ENCODE measurements around the gene GPX7.

DNA sequence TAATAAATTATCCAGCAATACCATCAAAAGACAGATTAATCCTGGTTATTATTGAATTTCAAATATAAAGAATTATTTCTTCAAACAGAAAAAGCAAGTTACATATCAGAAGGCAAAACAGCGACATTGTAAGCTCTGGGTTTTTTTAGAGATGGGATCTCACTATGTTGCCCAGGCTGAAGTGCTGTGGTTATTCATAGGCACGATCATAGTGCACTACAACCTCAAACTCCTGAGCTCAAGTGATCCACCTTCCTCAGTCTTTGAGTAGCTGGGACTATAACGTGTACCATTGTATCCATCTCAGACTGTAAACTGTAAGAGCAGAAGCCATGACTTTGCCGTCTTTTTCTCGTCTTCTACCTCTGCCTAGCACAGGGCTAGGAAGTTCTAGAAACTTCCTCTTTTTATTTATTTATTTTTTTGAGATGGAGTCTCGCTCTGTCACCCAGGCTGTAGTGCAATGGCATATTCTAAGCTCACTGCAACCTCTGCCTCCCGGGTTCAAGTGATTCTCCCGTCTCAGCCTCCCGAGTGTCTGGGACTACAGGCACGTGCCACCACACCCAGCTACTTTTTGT, 20.0 kb upstream of the GPX7 start:
- TF ChIP-seq, protein P1, sequence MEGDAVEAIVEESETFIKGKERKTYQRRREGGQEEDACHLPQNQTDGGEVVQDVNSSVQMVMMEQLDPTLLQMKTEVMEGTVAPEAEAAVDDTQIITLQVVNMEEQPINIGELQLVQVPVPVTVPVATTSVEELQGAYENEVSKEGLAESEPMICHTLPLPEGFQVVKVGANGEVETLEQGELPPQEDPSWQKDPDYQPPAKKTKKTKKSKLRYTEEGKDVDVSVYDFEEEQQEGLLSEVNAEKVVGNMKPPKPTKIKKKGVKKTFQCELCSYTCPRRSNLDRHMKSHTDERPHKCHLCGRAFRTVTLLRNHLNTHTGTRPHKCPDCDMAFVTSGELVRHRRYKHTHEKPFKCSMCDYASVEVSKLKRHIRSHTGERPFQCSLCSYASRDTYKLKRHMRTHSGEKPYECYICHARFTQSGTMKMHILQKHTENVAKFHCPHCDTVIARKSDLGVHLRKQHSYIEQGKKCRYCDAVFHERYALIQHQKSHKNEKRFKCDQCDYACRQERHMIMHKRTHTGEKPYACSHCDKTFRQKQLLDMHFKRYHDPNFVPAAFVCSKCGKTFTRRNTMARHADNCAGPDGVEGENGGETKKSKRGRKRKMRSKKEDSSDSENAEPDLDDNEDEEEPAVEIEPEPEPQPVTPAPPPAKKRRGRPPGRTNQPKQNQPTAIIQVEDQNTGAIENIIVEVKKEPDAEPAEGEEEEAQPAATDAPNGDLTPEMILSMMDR (IDR thresholded peaks at IDR 0.05; ENCODE audit: insufficient read depth, low read length, poor library complexity, severe bottlenecking), result no peak
- no peak for TF ChIP-seq EZH2phosphoT487 (conservative IDR thresholded peaks at IDR 0.05; ENCODE audit: low read length)

Measured in SU-DHL-6 (cell line).